Stomach (tissue), 9 donors: ENCODE data around the gene NRDE2. TPM values are rescaled to one million over a fixed set of nuclear protein-coding genes. Genes with fewer than 3 reads are reported as not detected.

Experiments
- DNase-seq, 2 donors: peaks; one replicate each; pipeline versions ENCODE4 v3.0.0 to v3.0.0-alpha.2; 2013 to 2019
- H3K27ac ChIP-seq, 5 donors: fragments of 200-600 bp in 4 of 5; sonication (generic) in 4 of 5; one replicate each; pipeline ENCODE4 v1.5.1; 2013 to 2019; ENCODE audit warnings: mild to moderate bottlenecking in 1 of 5, moderate library complexity in 1 of 5
- H3K27me3 ChIP-seq, 3 donors: fragments of 200-600 bp; sonication (generic); one replicate each; pipeline ENCODE4 v1.5.1; 2017 to 2019; ENCODE audit warnings: mixed run types in 1 of 3
- H3K36me3 ChIP-seq, 4 donors: fragments of 200-600 bp; sonication (generic); 1 replicate in 3 of 4; 2 replicates in 1 of 4; pipeline ENCODE4 v1.5.1; 2016 to 2019
- H3K4me1 ChIP-seq, 4 donors: fragments of 200-600 bp; sonication (generic); one replicate each; pipeline ENCODE4 v1.5.1; 2016 to 2019
- H3K4me3 ChIP-seq, 4 donors: fragments of 200-600 bp; sonication (generic) in 3 of 4; one replicate each; pipeline ENCODE4 v1.5.1; 2016 to 2019; ENCODE audit warnings: mild to moderate bottlenecking in 1 of 4
- H3K9me3 ChIP-seq, 4 donors: fragments of 200-600 bp; sonication (generic); one replicate each; pipeline ENCODE4 v1.5.1; 2016 to 2019
- EP300 ChIP-seq: sonication (generic); formaldehyde crosslinking; IDR thresholded peaks from one replicate; pipeline ENCODE4 v1.6.1; 2017; ENCODE audit warnings: antibody characterized with exemption
- POLR2A ChIP-seq, 4 donors: fragments of 450-650 bp; IDR thresholded peaks; one replicate each; pipeline ENCODE4 v1.6.1; 2016; ENCODE audit warnings: antibody characterized with exemption in 4 of 4, control low read depth in 2 of 4, mild to moderate bottlenecking in 1 of 4, moderate library complexity in 1 of 4
- POLR2AphosphoS5 ChIP-seq, 3 donors: sonication (generic); formaldehyde crosslinking; IDR thresholded peaks; one replicate each; pipeline ENCODE4 v1.6.1; 2016; ENCODE audit warnings: antibody characterized with exemption in 3 of 3
- WGBS, 5 donors: extraction: QIAGEN DNeasy Blood & Tissue Kit in 3 of 5; methylation state at CpG; one replicate each; pipeline versions ENCODE4 v1.1.5 to v1.1.7; 2013 to 2018; 5-methylcytosine and 5-hydroxymethylcytosine counted together
- intact Hi-C: fragments of 100-400 bp; cut with DNase I; formaldehyde crosslinking; loops from one replicate; pipeline ENCODE4 v1.15.1; 2023; ENCODE audit warnings: low total_unique reads
- polyA plus RNA-seq, 3 donors: library from polyadenylated mRNA; stranded (reverse); fragments of 200-250 nt; gene quantifications; one replicate each; pipeline ENCODE4 v1.2.3, GENCODE V29; 2013
- total RNA-seq, 5 donors: library from RNA; depleted of rRNA; stranded (reverse); fragments of >200 nt; gene quantifications; one replicate each; pipeline versions ENCODE4 v1.1.0 to v1.2.3, GENCODE V29; 2014 to 2016
- TF ChIP-seq, protein P1 (sequence below), 7 experiments: fragments of 450-650 bp in 4 of 7; fragments of 200-600 bp in 3 of 7; sonication (generic) in 3 of 7; IDR thresholded peaks; one replicate each; pipeline ENCODE4 v1.5.1; 2016 to 2019; ENCODE audit warnings: antibody characterized with exemption in 7 of 7, control low read depth in 2 of 7, mild to moderate bottlenecking in 1 of 7
- donor health status: healthy with polysubstance abuse.
- donor health status: Bipolar disorder and iron deficiency.
- donor health status: healthy.

Gene NRDE2
- total and polyA plus RNA-seq, 8 donors = 5.7 to 34.8 (median 15.7) TPM

DNA sequence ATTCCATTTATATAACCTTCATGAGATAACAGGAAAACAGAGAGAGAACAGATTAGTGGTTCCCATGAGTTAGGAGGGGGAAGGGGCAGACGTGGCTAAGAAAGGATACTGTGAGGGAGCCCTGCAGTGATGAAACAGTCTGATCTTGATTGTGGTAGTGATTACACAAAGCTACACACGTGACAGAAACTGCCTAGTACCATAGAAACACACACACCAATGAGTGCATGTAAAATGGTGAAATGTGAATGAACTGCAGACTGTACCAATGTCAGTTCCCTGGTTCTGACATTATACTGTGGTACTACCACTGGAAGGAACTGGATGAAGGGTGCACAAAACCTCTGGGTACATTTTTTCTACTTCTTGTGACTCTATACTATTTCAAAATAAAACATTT is 36.9 kb downstream of the NRDE2 start:
- Histone ChIP-seq H3K9me3 (no peaks in the 10 kb centered on the region), H3K27me3 (no peaks in the 10 kb centered on the region), H3K36me3 (peaks cover 36 to 94% (median 81%) of the 10 kb centered on the region in 4 donors), H3K4me3 (no peak overlapping the region), H3K4me1 (peaks cover 0 to 44% (median 13%) of the 10 kb centered on the region in 4 donors), H3K27ac (no peak overlapping the region)
- DNase-seq = no peak
- TF ChIP-seq, protein P1, sequence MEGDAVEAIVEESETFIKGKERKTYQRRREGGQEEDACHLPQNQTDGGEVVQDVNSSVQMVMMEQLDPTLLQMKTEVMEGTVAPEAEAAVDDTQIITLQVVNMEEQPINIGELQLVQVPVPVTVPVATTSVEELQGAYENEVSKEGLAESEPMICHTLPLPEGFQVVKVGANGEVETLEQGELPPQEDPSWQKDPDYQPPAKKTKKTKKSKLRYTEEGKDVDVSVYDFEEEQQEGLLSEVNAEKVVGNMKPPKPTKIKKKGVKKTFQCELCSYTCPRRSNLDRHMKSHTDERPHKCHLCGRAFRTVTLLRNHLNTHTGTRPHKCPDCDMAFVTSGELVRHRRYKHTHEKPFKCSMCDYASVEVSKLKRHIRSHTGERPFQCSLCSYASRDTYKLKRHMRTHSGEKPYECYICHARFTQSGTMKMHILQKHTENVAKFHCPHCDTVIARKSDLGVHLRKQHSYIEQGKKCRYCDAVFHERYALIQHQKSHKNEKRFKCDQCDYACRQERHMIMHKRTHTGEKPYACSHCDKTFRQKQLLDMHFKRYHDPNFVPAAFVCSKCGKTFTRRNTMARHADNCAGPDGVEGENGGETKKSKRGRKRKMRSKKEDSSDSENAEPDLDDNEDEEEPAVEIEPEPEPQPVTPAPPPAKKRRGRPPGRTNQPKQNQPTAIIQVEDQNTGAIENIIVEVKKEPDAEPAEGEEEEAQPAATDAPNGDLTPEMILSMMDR (IDR thresholded peaks at IDR 0.05) = no peak
- TF ChIP-seq POLR2A (IDR thresholded peaks at IDR 0.05) (no peak), EP300 (no peak), POLR2AphosphoS5 (IDR thresholded peaks at IDR 0.05) (no peak)
- WGBS, 5 donors = 43 to 69% (median 61%) methylated on average over 2 of the region's 2 CpGs
- intact Hi-C loops = no loop called here

- intact Hi-C loops = no loop called here
- H3K9me3 ChIP-seq = no peaks in the 10 kb centered on the region
- H3K27me3 ChIP-seq = no peaks in the 10 kb centered on the region
- WGBS, 5 donors = 79 to 83% (median 83%) methylated on average over 11 of the region's 11 CpGs
- peaks cover 36 to 94% (median 84%) of the 10 kb centered on the region in 4 donors for H3K36me3 ChIP-seq
- no peak for TF ChIP-seq POLR2A (IDR thresholded peaks at IDR 0.05)
- TF ChIP-seq, protein P1 (IDR thresholded peaks at IDR 0.05) = no peak
- TF ChIP-seq POLR2AphosphoS5 (IDR thresholded peaks at IDR 0.05) = no peak
- no peak for TF ChIP-seq EP300
- DNase-seq = no peak
- H3K4me1 ChIP-seq = peaks cover 0 to 43% (median 12%) of the 10 kb centered on the region in 4 donors
- no peak overlapping the region for H3K27ac ChIP-seq
- H3K4me3 ChIP-seq = no peak overlapping the region
Measured at GRCh38 chr14:90293766-90294730, 37.7 kb downstream of the NRDE2 start.

DNA sequence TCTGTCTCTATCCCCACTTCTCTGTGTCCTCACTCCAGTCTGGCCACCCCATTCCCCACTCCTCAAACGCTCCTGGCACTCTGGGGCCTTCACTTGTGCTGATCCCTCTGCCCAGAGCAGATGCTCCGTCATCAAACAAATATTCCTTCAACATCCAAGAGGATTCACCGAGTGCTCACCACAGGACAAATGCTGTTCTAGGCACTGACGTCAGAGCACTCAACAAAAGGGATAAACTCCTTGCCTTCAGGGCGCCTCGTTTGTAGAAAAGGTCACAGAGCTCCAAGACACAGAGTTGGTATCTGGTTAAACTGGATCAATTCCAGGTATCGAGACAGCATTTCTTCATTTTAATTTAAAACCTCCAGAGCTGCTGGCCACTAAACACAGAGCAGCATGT is 40.0 kb downstream of the NRDE2 start:
- WGBS, 5 donors = 83 to 88% (median 87%) methylated on average over 7 of the region's 7 CpGs
- Histone ChIP-seq H3K27me3 (no peaks in the 10 kb centered on the region), H3K9me3 (no peaks in the 10 kb centered on the region), H3K4me3 (no peak overlapping the region), H3K27ac (no peak overlapping the region), H3K36me3 (peaks cover 44 to 93% (median 88%) of the 10 kb centered on the region in 4 donors), H3K4me1 (peaks cover 0 to 38% (median 14%) of the 10 kb centered on the region in 4 donors)
- TF ChIP-seq, protein P1 (IDR thresholded peaks at IDR 0.05) = no peak
- no peak for TF ChIP-seq POLR2A (IDR thresholded peaks at IDR 0.05)
- TF ChIP-seq POLR2AphosphoS5 (IDR thresholded peaks at IDR 0.05) = no peak
- no peak for TF ChIP-seq EP300
- DNase-seq = no peak
- intact Hi-C loops = no loop called here

DNA sequence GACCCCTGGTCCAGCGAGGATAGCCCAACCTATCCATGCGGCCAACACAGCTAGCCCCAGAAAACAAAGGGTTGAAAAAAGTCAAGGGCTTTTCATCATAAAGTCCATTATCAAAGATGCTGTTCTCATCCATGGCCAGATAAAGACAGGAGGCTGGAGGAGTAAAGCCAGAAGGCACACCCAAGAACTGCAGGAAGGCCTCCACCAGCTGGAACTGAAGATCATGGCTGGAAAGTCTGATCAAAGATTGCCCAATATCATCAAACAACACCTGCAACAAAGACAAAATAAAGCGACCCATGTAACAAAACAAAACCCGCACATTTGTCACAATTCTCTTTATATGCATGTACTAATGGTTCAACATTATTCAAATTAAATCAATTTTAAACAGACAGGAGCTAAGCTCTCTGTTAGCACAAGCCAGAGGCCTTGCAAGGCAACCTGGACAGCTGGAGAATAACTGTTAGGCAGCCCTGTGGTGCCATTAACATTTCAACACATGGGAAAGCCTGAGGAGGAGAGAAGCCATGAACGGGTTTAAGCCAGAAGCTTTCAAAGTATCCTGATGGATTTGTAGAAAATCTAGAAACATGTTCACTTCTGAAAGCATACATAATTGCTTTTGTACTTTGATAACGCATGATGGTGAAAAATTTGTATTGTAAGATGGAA is 41.3 kb downstream of the NRDE2 start:
- DNase-seq = no peak
- TF ChIP-seq, protein P1 (IDR thresholded peaks at IDR 0.05) = no peak
- TF ChIP-seq POLR2A (IDR thresholded peaks at IDR 0.05) (no peak), POLR2AphosphoS5 (IDR thresholded peaks at IDR 0.05) (no peak), EP300 (no peak)
- Histone ChIP-seq H3K27ac (peak overlapping the region in 1 of 5 donors; percentile 55), H3K36me3 (peaks cover 52 to 93% (median 88%) of the 10 kb centered on the region in 4 donors), H3K27me3 (no peaks in the 10 kb centered on the region), H3K4me3 (no peak overlapping the region), H3K4me1 (peaks cover 0 to 25% (median 11%) of the 10 kb centered on the region in 4 donors), H3K9me3 (no peaks in the 10 kb centered on the region)
- WGBS, 5 donors = 81 to 88% (median 86%) methylated on average over 6 of the region's 6 CpGs
- intact Hi-C loops = no loop called here
